Astrocyte (in vitro differentiated cells and primary cell): ENCODE results near the gene GARIN5A.

ENCODE experiments used
- CTCF ChIP-seq: IDR thresholded peaks from 2 replicates; pipeline ENCODE4 v1.5.1; 2011; ENCODE audit warnings: low read depth, mild to moderate bottlenecking, inconsistent platforms, low read length, moderate library complexity; ENCODE audit not compliant: insufficient read depth
- EZH2 ChIP-seq: IDR thresholded peaks from 2 replicates; pipeline ENCODE4 v1.6.1; 2012; ENCODE audit warnings: mild to moderate bottlenecking, low read length, inconsistent platforms; ENCODE audit not compliant: insufficient read depth

- TF ChIP-seq CTCF (no peak), EZH2 (no peak)
These were observed 25.5 kb downstream of the GARIN5A start for GRCh38 chr19:50451223-50451534.
